Forelimb muscle (tissue), 1 donor: ENCODE data around the gene NRP1. TPM values are rescaled to one million over a fixed set of nuclear protein-coding genes. Genes with fewer than 3 reads are reported as not detected.
"Not testable (repeated sequence)": the region's sequence is repeated elsewhere in the genome, so short reads cannot be mapped to it uniquely, and the experiment has no call there.

Experiments used
- DNase-seq: peaks from one replicate; pipeline ENCODE4 v3.0.0-alpha.2; 2013; ENCODE audit warnings: low read depth
- polyA plus RNA-seq: library from polyadenylated mRNA; unstranded; fragments of 120-200 nt; gene quantifications from one replicate; pipeline ENCODE4 v1.2.1, GENCODE V29; 2013; ENCODE audit not compliant: insufficient read length

NRP1 gene
- polyA plus RNA-seq, 1 donor, result 91.0 TPM

DNA sequence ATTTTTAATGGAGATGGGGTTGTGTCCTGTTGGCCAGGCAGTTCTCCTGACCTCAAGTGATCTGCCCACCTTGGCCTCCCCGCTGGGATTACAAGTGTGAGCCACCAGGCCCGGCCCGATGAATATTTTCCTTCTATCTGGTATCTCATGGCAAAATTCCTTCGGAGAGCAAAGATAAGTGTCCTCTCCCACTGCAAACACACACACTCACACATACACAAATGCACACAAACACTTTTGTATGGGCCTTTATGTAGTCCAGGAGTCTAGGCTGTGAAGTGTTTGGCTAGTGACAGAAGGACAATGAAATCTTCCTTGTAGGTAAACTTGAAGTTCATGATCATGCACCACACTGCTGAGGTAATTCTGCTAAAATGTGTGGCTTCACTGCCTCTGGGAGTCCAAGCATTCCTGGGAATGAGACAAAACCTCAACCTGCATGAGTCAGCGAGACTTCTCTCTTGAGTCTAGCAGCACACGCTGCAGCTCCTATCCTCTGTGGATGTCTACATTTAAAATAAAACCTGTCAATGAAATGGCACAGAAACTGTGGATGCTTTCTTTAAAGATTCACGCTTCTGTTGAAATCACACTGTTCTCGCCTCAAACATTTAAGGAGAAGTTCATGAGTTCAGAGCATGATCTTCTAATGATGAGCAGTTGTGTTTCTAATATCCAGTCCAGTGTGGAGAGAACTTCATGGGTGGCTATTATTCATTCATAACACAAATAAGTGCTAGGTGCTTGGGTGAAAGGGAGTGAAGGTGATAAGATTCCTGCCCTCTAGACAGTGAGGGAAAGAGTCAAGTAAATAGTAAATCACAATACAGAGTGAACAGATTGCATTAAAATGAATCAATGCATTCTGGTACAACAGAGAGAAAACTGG lies 96.5 kb downstream of the NRP1 start:
- DNase-seq, result no peak

DNA sequence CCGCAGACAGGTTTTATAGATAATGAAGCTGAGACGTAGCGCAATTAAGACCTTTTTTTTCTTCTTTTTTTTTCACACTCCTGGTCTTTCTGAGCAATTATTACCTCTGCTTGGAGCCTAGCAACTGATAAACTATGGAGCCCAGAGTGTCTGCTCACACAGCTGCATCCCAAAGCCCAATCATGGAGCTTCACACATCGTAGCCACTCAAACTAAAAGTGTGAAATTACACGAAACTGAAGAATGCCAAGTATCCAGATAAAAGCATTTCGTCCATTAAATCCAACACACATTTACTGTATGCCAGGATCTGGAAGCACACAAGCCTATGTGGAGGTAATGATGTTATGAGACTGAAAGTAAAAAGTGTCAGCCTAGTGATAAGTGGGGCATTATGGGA lies 97.6 kb downstream of the NRP1 start:
- DNase-seq, result no peak

DNA sequence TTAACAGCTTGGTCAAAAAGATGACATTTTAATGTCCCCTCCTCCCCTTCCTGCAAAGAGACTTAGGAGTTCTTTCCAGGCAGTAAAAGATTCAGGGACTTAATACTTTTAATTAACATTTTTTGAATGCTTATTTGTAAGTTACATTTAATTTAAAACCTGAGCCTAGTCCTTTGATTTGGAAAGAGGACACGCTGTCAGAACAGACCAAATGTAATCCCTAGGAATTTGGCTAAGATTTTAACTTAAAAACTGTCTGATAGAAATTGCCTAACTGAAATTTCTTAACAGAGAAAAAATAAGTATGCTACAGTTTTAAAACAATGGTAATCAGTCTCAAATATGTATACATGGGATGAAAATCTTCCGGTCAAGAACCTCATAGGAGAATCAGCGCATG lies 98.5 kb downstream of the NRP1 start:
- no peak for DNase-seq

- peak; percentile 49 for DNase-seq
Measured at GRCh38 chr10:33235251-33235884, 99.1 kb downstream of the NRP1 start.

DNA sequence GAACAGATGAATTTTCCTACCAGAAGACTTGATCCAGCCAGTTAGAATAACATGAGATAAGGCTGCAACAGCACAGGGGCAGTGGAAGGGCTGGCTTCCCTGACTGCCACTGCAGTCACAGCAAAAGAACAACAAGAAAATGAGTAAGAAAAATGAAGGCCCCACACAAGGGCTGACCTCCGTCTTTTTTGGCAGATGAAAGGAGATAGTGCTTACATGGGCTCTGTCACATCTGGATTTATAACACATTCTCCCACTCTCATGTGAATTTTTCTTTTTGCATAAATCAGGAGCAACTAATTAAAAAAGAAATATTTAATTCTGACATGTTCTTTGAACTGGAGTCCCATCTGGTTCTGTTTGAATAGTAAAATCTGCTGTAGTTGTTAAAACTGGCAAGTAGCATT lies 99.6 kb downstream of the NRP1 start:
- no peak for DNase-seq

GRCh38 chr10:33233635-33234034 lies 100.8 kb downstream of the NRP1 start:
- no peak for DNase-seq

GRCh38 chr10:33233221-33233620 lies 101.2 kb downstream of the NRP1 start:
- no peak for DNase-seq

GRCh38 chr10:33231621-33232350 lies 102.7 kb downstream of the NRP1 start:
- no peak for DNase-seq

GRCh38 chr10:33229949-33230267 lies 104.6 kb downstream of the NRP1 start:
- DNase-seq, result no peak

GRCh38 chr10:33229252-33229948 lies 105.1 kb downstream of the NRP1 start:
- DNase-seq, result no peak

- DNase-seq, result no peak
Measured at GRCh38 chr10:33228426-33228825, 106.0 kb downstream of the NRP1 start.

DNA sequence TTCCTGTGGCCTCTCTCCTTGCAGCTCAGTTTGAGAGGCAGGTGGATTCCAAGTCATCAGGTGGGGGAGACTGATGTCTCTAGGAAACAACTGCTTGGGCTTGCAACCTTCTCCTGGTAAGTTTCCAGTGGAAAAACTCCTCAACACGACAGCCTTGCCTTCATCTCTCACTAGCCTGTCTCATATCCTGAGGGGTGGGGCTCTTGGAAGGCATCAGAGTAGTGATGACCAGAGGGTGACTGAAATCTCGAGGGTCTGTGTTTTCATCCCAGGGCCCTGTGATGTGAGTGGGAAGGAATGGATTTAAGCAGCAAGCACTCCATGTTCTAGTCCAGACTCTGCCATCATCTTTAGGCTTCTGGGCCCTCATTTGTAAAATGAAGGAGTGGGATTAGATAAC lies 107.0 kb downstream of the NRP1 start:
- no peak for DNase-seq

- no peak for DNase-seq
Measured at GRCh38 chr10:33224251-33224965, 110.1 kb downstream of the NRP1 start.

- no peak for DNase-seq
Measured at GRCh38 chr10:33223326-33224000, 111.0 kb downstream of the NRP1 start.

- not testable (repeated sequence) for DNase-seq
Measured at GRCh38 chr10:33222304-33222703, 112.2 kb downstream of the NRP1 start.

DNA sequence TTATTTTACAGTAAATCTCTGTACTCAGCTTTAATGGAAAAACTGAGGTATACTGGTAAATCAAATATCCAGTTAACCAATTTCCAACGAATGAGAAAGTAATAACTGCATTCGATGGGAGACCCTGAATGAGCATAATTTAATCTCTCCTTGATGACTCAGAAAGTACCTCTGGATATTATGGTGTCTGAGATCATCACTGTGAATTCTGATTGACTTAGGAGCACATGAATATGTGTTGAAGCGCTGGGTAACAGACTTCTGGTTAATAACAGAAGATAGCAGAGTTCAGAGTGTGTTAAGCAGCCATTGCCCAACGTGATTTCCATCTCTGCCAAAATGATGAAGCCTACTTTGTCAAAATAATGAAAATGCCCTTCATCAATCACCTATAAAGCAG lies 116.6 kb downstream of the NRP1 start:
- DNase-seq, result no peak

DNA sequence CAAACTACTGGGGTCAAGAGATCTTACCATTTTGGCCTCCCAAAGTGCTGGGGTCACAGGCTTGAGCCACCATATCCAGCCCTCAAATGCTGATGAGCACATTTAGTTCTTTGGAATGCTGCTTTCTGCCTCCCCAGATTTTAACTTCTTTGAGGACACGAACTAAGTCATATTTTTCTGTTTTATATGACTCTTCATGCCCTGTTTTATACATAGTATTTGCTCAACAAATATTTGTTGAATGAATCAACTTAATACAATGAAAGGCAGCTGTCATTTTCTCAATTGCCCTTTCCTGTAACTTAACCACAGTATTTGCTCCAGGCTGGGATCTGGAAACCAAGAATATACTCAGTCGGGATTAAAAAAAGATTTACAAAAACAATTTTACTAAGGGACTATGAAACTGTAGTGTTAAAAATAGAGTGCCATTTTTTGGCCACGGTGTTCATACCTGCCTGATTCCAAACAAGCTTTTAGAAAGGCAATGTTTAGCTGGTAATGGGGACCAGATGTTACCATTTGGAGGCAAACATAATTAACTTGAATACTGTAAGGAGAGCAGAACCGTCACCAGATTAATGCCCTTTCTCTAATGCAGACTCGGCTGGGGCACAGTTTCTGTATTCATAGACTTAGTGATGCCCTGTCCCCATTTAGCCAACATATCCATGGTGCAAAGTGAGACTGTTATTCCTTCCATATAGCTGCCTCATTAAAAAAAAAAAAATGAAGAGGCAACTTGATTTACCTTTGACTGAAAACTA lies 117.6 kb downstream of the NRP1 start:
- no peak for DNase-seq

DNA sequence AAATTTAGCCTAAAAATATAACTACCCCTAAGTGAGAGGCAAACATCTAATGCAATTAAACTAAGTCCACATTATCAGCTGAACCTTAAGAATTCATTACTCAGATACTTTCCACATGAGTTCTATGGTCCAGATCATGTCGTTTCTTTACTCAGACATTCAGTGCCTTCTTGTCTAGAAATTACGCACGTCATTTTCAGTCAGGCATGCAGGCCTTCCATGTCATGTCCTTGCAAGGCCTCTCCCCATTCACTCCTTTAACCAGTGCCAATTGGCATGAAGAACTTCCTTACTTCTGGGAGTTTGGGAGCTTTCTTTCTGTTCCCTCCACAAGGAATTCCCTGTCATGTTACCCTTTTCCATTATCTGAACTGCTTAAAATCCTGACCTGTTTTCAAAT lies 118.8 kb downstream of the NRP1 start:
- no peak for DNase-seq

GRCh38 chr10:33215154-33215553 lies 119.3 kb downstream of the NRP1 start:
- DNase-seq, result no peak

DNA sequence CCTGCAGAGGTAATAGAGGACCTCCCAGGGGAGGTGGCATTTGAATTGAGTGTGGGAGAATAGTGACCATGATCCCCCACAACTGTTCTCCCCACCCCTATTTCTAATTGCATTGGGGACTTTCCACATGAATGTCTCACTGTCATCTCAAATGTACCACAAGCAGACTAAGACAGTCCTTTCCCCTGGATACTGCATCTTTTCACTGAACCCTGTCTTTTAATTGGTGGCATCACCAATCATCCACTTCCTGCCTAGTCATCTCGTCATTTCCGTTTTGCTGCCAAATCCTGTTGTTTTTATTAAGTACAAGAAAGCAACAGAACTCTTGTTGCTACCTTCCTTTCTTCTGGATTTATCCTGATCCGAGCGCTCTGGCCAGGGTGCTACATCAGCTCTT lies 120.3 kb downstream of the NRP1 start:
- DNase-seq, result no peak
